Calu3 (cell line): ENCODE measurements around the gene TMEM240. TPM values are rescaled to one million over a fixed set of nuclear protein-coding genes. Genes with fewer than 3 reads are reported as not detected.

Experiments
- BruUV-seq: library from RNA; stranded (reverse); fragments of 400-500 nt; replicated peaks from 2 replicates; lab custom pipeline; 2021; lab: Mats Ljungman, UMichigan
- CTCF ChIA-PET: fragments of 300-600 bp; sonication (Branson Sonifier 250); formaldehyde crosslinking; loops from one replicate; lab custom pipeline; 2022; ENCODE audit warnings: antibody characterized with exemption; lab: Charles Lee
- DNase-seq: peaks from one replicate; pipeline ENCODE4 v3.0.0; 2022
- H3K27ac Mint-ChIP-seq: one replicate; pipeline ENCODE4 v1.8.0; 2022; ENCODE audit warnings: mixed read lengths; ENCODE audit not compliant: unreplicated experiment
- H3K27me3 Mint-ChIP-seq: one replicate; pipeline ENCODE4 v1.8.0; 2022; ENCODE audit warnings: mixed read lengths; ENCODE audit not compliant: unreplicated experiment
- H3K36me3 Mint-ChIP-seq: one replicate; pipeline ENCODE4 v1.8.0; 2022; ENCODE audit warnings: mild to moderate bottlenecking, moderate library complexity, mixed read lengths; ENCODE audit not compliant: insufficient read depth, unreplicated experiment
- H3K4me1 Mint-ChIP-seq: one replicate; pipeline ENCODE4 v1.8.0; 2022; ENCODE audit warnings: mild to moderate bottlenecking, low read depth, mixed read lengths; ENCODE audit not compliant: unreplicated experiment
- H3K4me3 Mint-ChIP-seq: one replicate; pipeline ENCODE4 v1.8.0; 2022; ENCODE audit warnings: mild to moderate bottlenecking, low read depth, moderate library complexity, mixed read lengths; ENCODE audit not compliant: unreplicated experiment
- H3K9me3 Mint-ChIP-seq: one replicate; pipeline ENCODE4 v1.8.0; 2022; ENCODE audit warnings: low read depth, mixed read lengths; ENCODE audit not compliant: unreplicated experiment
- CTCF ChIP-seq: fragments of 200-600 bp; IDR thresholded peaks from one replicate; pipeline ENCODE4 v1.8.0; 2022; ENCODE audit warnings: antibody characterized with exemption; ENCODE audit not compliant: unreplicated experiment
- intact Hi-C: fragments of 100-400 bp; cut with micrococcal nuclease; formaldehyde crosslinking; loops from one replicate; pipeline ENCODE4 v1.10.0; 2022; ENCODE audit not compliant: unreplicated experiment
- total RNA-seq: library from RNA; stranded (reverse); gene quantifications from 2 replicates; pipeline ENCODE4 v1.2.3, GENCODE V29; 2022

Gene TMEM240
- total RNA-seq, 1 experiment from 2014 or later = 5.1 TPM

GRCh38 chr1:1491601-1492000 is 48.8 kb downstream of the TMEM240 start:
- Mint-ChIP-seq H3K36me3 (peaks cover 64% of the 10 kb centered on the region), H3K4me3 (no peak overlapping the region), H3K27ac (no peak overlapping the region), H3K27me3 (no peaks in the 10 kb centered on the region), H3K4me1 (no peaks in the 10 kb centered on the region), H3K9me3 (peaks cover 2% of the 10 kb centered on the region)
- DNase-seq = no peak
- BruUV-seq = no TSS peak
- TF ChIP-seq CTCF = no peak
- intact Hi-C loops = no loop called here
- CTCF ChIA-PET = interaction anchor here (0.5 kb wide), 1 partner anchor 38 kb away, joined by 4 read pairs; no protein-coding TSS in a partner anchor

GRCh38 chr1:1490633-1491230 is 49.7 kb downstream of the TMEM240 start:
- no peak overlapping the region for H3K27ac Mint-ChIP-seq
- peaks cover 63% of the 10 kb centered on the region for H3K36me3 Mint-ChIP-seq
- no TSS peak for BruUV-seq
- CTCF ChIA-PET = interaction anchor here (0.5 kb wide), 1 partner anchor 37 kb away, joined by 4 read pairs; no protein-coding TSS in a partner anchor
- no peak for TF ChIP-seq CTCF
- intact Hi-C loops = no loop called here
- H3K4me1 Mint-ChIP-seq = no peaks in the 10 kb centered on the region
- H3K4me3 Mint-ChIP-seq = no peak overlapping the region
- H3K27me3 Mint-ChIP-seq = no peaks in the 10 kb centered on the region
- H3K9me3 Mint-ChIP-seq = peaks cover 2% of the 10 kb centered on the region
- DNase-seq = no peak

GRCh38 chr1:1489861-1490260 is 50.6 kb downstream of the TMEM240 start:
- DNase-seq = no peak
- Mint-ChIP-seq H3K27me3 (no peaks in the 10 kb centered on the region), H3K36me3 (peaks cover 57% of the 10 kb centered on the region), H3K27ac (no peak overlapping the region), H3K4me1 (no peaks in the 10 kb centered on the region), H3K4me3 (no peak overlapping the region), H3K9me3 (peaks cover 2% of the 10 kb centered on the region)
- TF ChIP-seq CTCF = no peak
- CTCF ChIA-PET = no interaction called here
- BruUV-seq = no TSS peak
- intact Hi-C loops = no loop called here

- no peak overlapping the region for H3K4me3 Mint-ChIP-seq
- H3K27ac Mint-ChIP-seq = no peak overlapping the region
- peaks cover 2% of the 10 kb centered on the region for H3K9me3 Mint-ChIP-seq
- TF ChIP-seq CTCF = no peak
- intact Hi-C loops = no loop called here
- CTCF ChIA-PET = no interaction called here
- no peaks in the 10 kb centered on the region for H3K27me3 Mint-ChIP-seq
- DNase-seq = no peak
- BruUV-seq = no TSS peak
- no peaks in the 10 kb centered on the region for H3K4me1 Mint-ChIP-seq
- peaks cover 55% of the 10 kb centered on the region for H3K36me3 Mint-ChIP-seq
These were observed 51.2 kb downstream of the TMEM240 start for GRCh38 chr1:1489231-1489630.
